Adrenal gland (tissue), 12 donors: ENCODE measurements around the gene PHYH. TPM values are rescaled to one million over a fixed set of nuclear protein-coding genes. Genes with fewer than 3 reads are reported as not detected.

ENCODE experiments used
- DNase-seq, 7 donors: peaks; one replicate each; pipeline ENCODE4 v3.0.0-alpha.2; 2019 to 2020
- H3K27ac ChIP-seq, 5 donors: fragments of 200-600 bp; sonication (generic) in 4 of 5; 1 replicate in 3 of 5; 2 replicates in 2 of 5; pipeline versions ENCODE4 v1.5.1 to v1.8.0; 2016 to 2020; ENCODE audit warnings: mild to moderate bottlenecking in 1 of 5
- H3K27me3 ChIP-seq: fragments of 200-600 bp; 2 replicates; pipeline ENCODE4 v1.8.0; 2021
- H3K36me3 ChIP-seq, 2 donors: fragments of 200-600 bp; replicated peaks in 1 of 2; 1 replicate in 1 of 2; 2 replicates in 1 of 2; pipeline versions ENCODE4 v1.5.1 to v1.8.0; 2018 to 2022
- H3K4me1 ChIP-seq, 2 donors: fragments of 200-600 bp; replicated peaks in 1 of 2; 1 replicate in 1 of 2; 2 replicates in 1 of 2; pipeline versions ENCODE4 v1.5.1 to v1.8.0; 2018 to 2021
- H3K4me3 ChIP-seq, 4 donors: fragments of 200-600 bp; sonication (generic) in 3 of 4; one replicate each; pipeline ENCODE4 v1.5.1; 2016 to 2018
- H3K9me3 ChIP-seq, 3 donors: fragments of 200-600 bp; sonication (generic) in 1 of 3; replicated peaks in 1 of 3; 1 replicate in 2 of 3; 2 replicates in 1 of 3; pipeline versions ENCODE4 v1.5.1 to v1.8.0; 2016 to 2021
- POLR2A ChIP-seq, 2 donors: fragments of 450-650 bp; IDR thresholded peaks; one replicate each; pipeline ENCODE4 v1.6.1; 2017; ENCODE audit warnings: antibody characterized with exemption in 2 of 2, mild to moderate bottlenecking in 2 of 2, moderate library complexity in 1 of 2
- WGBS, 4 donors: extraction: QIAGEN DNeasy Blood & Tissue Kit in 2 of 4; methylation state at CpG; one replicate each; pipeline versions ENCODE4 v1.1.5 to v1.1.7; 2013 to 2017; 5-methylcytosine and 5-hydroxymethylcytosine counted together
- intact Hi-C, 2 donors: fragments of 100-400 bp; cut with DNase I; formaldehyde crosslinking; loops; one replicate each; pipeline versions ENCODE4 v1.14.1 to v1.15.0; 2022 to 2023
- polyA plus RNA-seq, 3 donors: library from polyadenylated mRNA; stranded (reverse); fragments of 200-250 nt in 2 of 3; fragments of 350-450 nt in 1 of 3; fragmentation: Illumina TruSeq in 1 of 3; extraction: RNeasy Lipid Tissue Mini Kit (QIAGEN cat#74804) in 1 of 3; gene quantifications; one replicate each; pipeline ENCODE4 v1.2.3, GENCODE V29; 2013 to 2014
- total RNA-seq, 9 donors: library from RNA; depleted of rRNA in 4 of 9; stranded (reverse); fragments of >200 nt in 4 of 9; fragments of 120-200 nt in 1 of 9; fragmentation: NEBNext Ultra II Directional in 1 of 9; extraction: Animal tissue kit (Norgen Biotek cat#: 25700) in 1 of 9; gene quantifications; one replicate each; pipeline versions ENCODE4 v1.1.0 to v1.2.4, GENCODE V29; 2013 to 2023
- TF ChIP-seq, protein P1 (sequence below), 6 experiments: fragments of 450-650 bp in 4 of 6; fragments of 200-600 bp in 2 of 6; sonication (generic) in 1 of 6; IDR thresholded peaks; 1 replicate in 5 of 6; 2 replicates in 1 of 6; pipeline versions ENCODE4 v1.5.1 to v1.8.0; 2016 to 2021; ENCODE audit warnings: antibody characterized with exemption in 6 of 6, mild to moderate bottlenecking in 2 of 6, moderate library complexity in 1 of 6
- donor health status: healthy with polysubstance abuse.
- donor health status: Bipolar disorder and iron deficiency.
- donor health status: DM: yes; HTN: yes; CAD: no.
- donor health status: DM: no; HTN: no; CAD: no.
- donor health status: DM: no; HTN: no; CAD: no.
- donor health status: DM: yes; HTN: yes; CAD: no.

The PHYH gene
- total and polyA plus RNA-seq, 12 donors, result 44.2 to 140 (median 71.6) TPM

DNA sequence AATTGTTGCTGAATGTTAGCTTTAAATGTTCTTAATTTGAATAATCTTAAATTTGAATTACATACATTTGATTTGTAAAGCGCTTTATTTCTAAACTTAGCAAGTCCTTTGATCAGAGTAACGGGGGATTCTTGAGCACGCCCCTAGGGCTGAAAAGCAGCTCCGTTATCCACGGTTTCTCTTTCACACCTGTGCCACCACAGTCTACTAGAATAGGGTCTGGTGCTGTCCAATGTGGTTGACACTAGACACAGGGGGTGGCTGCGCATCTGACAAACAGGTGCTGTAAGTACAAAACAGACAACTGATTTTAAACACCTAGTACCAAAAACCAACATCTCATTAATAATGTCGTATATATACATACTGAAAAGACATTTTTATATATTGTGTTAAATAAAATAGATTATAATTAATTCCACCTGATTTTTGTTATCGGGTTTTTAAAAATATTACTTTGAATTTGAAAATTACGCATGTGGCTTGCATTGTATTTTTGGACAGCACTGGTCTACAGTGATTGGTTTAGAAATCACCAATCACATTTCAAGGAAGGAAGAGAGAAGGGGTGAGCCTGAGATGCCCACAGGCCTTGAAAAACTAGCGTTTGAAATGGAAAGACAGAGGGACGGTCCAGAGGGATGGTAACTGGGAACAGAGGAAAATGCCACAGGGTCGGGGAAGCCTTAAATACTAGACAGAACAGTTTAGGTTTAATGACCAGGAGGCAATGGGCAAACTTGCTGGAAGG, 40.9 kb upstream of the PHYH start:
- 83 to 88% (median 87%) methylated on average over 12 of the region's 12 CpGs for WGBS, 4 donors
- intact Hi-C loops, result no loop called here
- Histone ChIP-seq H3K36me3 (peaks cover 0 to 5% of the 10 kb centered on the region in 2 donors), H3K27ac (peak overlapping the region in 1 of 5 donors; percentile 67), H3K4me3 (no peak overlapping the region), H3K27me3 (no peaks in the 10 kb centered on the region), H3K9me3 (no peaks in the 10 kb centered on the region), H3K4me1 (peaks cover 2 to 4% of the 10 kb centered on the region in 2 donors)
- no peak for DNase-seq
- TF ChIP-seq POLR2A (IDR thresholded peaks at IDR 0.05), result no peak
- TF ChIP-seq, protein P1, sequence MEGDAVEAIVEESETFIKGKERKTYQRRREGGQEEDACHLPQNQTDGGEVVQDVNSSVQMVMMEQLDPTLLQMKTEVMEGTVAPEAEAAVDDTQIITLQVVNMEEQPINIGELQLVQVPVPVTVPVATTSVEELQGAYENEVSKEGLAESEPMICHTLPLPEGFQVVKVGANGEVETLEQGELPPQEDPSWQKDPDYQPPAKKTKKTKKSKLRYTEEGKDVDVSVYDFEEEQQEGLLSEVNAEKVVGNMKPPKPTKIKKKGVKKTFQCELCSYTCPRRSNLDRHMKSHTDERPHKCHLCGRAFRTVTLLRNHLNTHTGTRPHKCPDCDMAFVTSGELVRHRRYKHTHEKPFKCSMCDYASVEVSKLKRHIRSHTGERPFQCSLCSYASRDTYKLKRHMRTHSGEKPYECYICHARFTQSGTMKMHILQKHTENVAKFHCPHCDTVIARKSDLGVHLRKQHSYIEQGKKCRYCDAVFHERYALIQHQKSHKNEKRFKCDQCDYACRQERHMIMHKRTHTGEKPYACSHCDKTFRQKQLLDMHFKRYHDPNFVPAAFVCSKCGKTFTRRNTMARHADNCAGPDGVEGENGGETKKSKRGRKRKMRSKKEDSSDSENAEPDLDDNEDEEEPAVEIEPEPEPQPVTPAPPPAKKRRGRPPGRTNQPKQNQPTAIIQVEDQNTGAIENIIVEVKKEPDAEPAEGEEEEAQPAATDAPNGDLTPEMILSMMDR (IDR thresholded peaks at IDR 0.05), result no peak

DNA sequence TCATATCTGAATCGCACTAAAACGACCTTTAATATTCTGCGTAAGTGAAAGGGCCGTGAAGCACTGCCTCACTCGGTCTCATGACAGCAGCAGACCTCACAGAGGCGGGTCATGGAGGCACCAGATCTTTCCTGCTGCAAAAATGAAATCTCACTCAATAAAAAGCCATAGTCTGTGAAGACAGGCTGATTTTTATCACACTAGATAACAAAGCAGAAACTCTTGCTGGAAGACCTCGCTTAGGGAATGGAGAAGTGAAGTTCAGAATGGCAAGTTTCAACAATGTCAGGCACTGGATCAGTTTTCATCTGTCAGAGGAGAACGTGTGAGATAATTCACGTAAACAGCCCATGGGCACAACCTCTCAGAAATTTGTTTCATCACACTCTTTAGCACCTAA, 40.2 kb upstream of the PHYH start:
- peak overlapping the region in 1 of 5 donors; percentile 67 for H3K27ac ChIP-seq
- DNase-seq, result peak in 2 of 7 donors; percentile 8 to 33
- intact Hi-C loops, result no loop called here
- TF ChIP-seq, protein P1 (IDR thresholded peaks at IDR 0.05), result no peak
- no peak for TF ChIP-seq POLR2A (IDR thresholded peaks at IDR 0.05)
- H3K9me3 ChIP-seq, result no peaks in the 10 kb centered on the region
- H3K36me3 ChIP-seq, result peaks cover 0 to 7% of the 10 kb centered on the region in 2 donors
- no peak overlapping the region for H3K4me3 ChIP-seq
- 67 to 77% (median 71%) methylated on average over 9 of the region's 9 CpGs for WGBS, 4 donors
- H3K27me3 ChIP-seq, result no peaks in the 10 kb centered on the region
- H3K4me1 ChIP-seq, result no peaks in the 10 kb centered on the region

DNA sequence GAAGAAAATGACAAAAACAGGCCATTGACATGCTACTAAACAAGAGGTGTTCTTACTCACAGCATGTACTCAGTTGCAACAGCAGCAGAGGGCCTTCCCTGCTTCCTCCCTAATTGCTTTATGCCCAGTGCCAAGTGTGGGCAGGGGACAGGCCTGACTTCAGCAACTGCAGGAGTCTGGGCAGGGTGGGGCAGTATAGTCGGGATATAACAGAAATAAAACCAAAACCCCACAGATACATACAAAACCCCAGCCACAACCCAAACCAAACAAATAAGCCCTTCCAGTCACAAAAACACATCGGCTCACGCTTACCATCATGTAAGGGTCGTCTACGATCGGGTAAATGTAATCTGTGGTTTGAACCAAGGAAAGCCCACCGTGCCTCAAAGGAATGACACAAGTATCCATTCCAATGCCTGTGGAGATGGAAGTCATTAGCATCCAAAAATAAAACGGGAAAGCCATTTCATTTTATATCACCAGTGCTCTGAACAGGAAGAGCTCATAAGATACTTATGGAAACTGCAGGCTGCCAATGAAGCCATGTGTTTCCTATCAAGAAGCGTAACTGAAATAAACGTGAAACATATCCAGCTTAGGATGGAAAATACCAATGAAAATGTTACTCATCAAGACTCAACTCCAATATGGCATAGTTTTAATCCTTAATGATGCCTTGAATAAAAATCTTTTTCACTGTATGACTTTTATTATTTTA, 38.7 kb upstream of the PHYH start:
- H3K27me3 ChIP-seq, result no peaks in the 10 kb centered on the region
- peaks cover 0 to 16% of the 10 kb centered on the region in 2 donors for H3K36me3 ChIP-seq
- no peak for TF ChIP-seq POLR2A (IDR thresholded peaks at IDR 0.05)
- TF ChIP-seq, protein P1 (IDR thresholded peaks at IDR 0.05), result no peak
- H3K27ac ChIP-seq, result no peak overlapping the region
- no peak overlapping the region for H3K4me3 ChIP-seq
- DNase-seq, result no peak
- no peaks in the 10 kb centered on the region for H3K4me1 ChIP-seq
- intact Hi-C loops, result no loop called here
- WGBS, 4 donors, result 80 to 83% (median 82%) methylated on average over 10 of the region's 10 CpGs
- no peaks in the 10 kb centered on the region for H3K9me3 ChIP-seq

DNA sequence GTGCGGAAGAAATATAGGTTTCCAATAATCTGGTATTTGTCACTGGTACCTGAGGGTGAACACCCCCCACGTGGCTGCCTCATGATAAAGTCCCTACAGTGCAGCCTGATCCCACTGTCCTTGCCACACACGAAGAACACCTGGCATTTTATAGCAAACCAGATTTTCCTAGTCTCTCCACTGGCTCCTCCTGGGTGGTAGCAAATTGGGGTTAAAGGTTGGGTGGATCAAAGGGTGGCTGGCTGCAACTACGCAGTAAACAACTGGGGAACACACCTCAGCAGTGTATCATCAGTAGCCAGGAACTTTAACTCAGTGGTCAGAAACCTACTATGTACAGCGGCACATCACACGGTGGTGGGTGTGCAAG, 37.9 kb upstream of the PHYH start:
- H3K4me1 ChIP-seq, result no peaks in the 10 kb centered on the region
- no peak for TF ChIP-seq POLR2A (IDR thresholded peaks at IDR 0.05)
- TF ChIP-seq, protein P1 (IDR thresholded peaks at IDR 0.05), result no peak
- no peak for DNase-seq

More for the DNA sequence above, 37.9 kb upstream of the PHYH start:
- no peaks in the 10 kb centered on the region for H3K9me3 ChIP-seq
- H3K4me3 ChIP-seq, result no peak overlapping the region
- no peak overlapping the region for H3K27ac ChIP-seq
- WGBS, 4 donors, result 89 to 95% (median 93%) methylated on average over 6 of the region's 6 CpGs
- no peaks in the 10 kb centered on the region for H3K27me3 ChIP-seq
- peaks cover 0 to 21% of the 10 kb centered on the region in 2 donors for H3K36me3 ChIP-seq
- intact Hi-C loops, result no loop called here
